HepG2 (cell line): ENCODE measurements around the gene TMEM95. TPM values are rescaled to one million over a fixed set of nuclear protein-coding genes. Genes with fewer than 3 reads are reported as not detected.

ENCODE experiments used
- ATAD3A ChIP-seq: sonication (generic); formaldehyde crosslinking; IDR thresholded peaks from 2 replicates; pipeline ENCODE4 v1.4.0; 2020; ENCODE audit warnings: missing genetic modification reagents
- CBX2 ChIP-seq, 2 experiments: fragments of 200-600 bp in 1 of 2; sonication (generic); formaldehyde crosslinking in 1 of 2; IDR thresholded peaks; 2 replicates each; pipeline versions ENCODE4 v1.7.0 to v1.8.1; 2018 to 2022; ENCODE audit warnings: low read depth in 2 of 2, low read length in 1 of 2, mild to moderate bottlenecking in 1 of 2, missing genetic modification reagents in 1 of 2
- CBX5 ChIP-seq: sonication (generic); formaldehyde crosslinking; IDR thresholded peaks from 2 replicates; pipeline ENCODE4 v1.4.0; 2020; ENCODE audit warnings: missing genetic modification reagents, borderline replicate concordance
- EP300 ChIP-seq, 3 experiments: sonication (generic) in 1 of 3; formaldehyde crosslinking in 1 of 3; IDR thresholded peaks; 2 replicates each; pipeline versions ENCODE4 v1.5.1 to v1.6.1; 2011 to 2020; ENCODE audit warnings: low read depth in 2 of 3, low read length in 2 of 3, borderline replicate concordance in 1 of 3, improper control_type of control experiment in 1 of 3, mild to moderate bottlenecking in 1 of 3, missing genetic modification reagents in 1 of 3, moderate library complexity in 1 of 3
- GLMP ChIP-seq: sonication (generic); formaldehyde crosslinking; IDR thresholded peaks from 2 replicates; pipeline ENCODE4 v1.9.0; 2021; ENCODE audit warnings: missing genetic modification reagents, mild to moderate bottlenecking, borderline replicate concordance
- HIVEP1 ChIP-seq: sonication (generic); formaldehyde crosslinking; IDR thresholded peaks from 2 replicates; pipeline ENCODE4 v1.4.0; 2020; ENCODE audit warnings: mild to moderate bottlenecking, missing genetic modification reagents
- MLLT10 ChIP-seq: sonication (generic); formaldehyde crosslinking; IDR thresholded peaks from 2 replicates; pipeline ENCODE4 v1.4.0; 2020; ENCODE audit warnings: missing genetic modification reagents
- MTA3 ChIP-seq: sonication (generic); formaldehyde crosslinking; IDR thresholded peaks from 2 replicates; pipeline ENCODE4 v1.4.0; 2020; ENCODE audit warnings: missing genetic modification reagents
- NR2F2 ChIP-seq: IDR thresholded peaks from 2 replicates; pipeline ENCODE4 v1.6.1; 2012; ENCODE audit warnings: low read depth, inconsistent platforms, borderline replicate concordance
- ONECUT2 ChIP-seq: sonication (generic); formaldehyde crosslinking; IDR thresholded peaks from 2 replicates; pipeline ENCODE4 v1.4.0; 2020; ENCODE audit warnings: missing genetic modification reagents
- RNF219 ChIP-seq: sonication (generic); formaldehyde crosslinking; IDR thresholded peaks from 2 replicates; pipeline ENCODE4 v1.5.0; 2020; ENCODE audit warnings: mild to moderate bottlenecking, missing genetic modification reagents
- SIN3B ChIP-seq: fragments of 150-350 bp; IDR thresholded peaks from 2 replicates; pipeline ENCODE4 v1.6.1; 2014; ENCODE audit warnings: low read length
- STAG1 ChIP-seq: sonication (generic); formaldehyde crosslinking; IDR thresholded peaks from 2 replicates; pipeline ENCODE4 v1.4.0; 2020; ENCODE audit warnings: missing genetic modification reagents
- U2AF2 ChIP-seq: fragments of 200-400 bp; formaldehyde crosslinking; IDR thresholded peaks from 2 replicates; pipeline ENCODE4 v1.6.1; 2017; ENCODE audit warnings: low read depth, mild to moderate bottlenecking, low read length
- ZBTB4 ChIP-seq: sonication (generic); formaldehyde crosslinking; IDR thresholded peaks from 2 replicates; pipeline ENCODE4 v1.4.0; 2020; ENCODE audit warnings: missing genetic modification reagents, mild to moderate bottlenecking, borderline replicate concordance
- ZC3H4 ChIP-seq: sonication (generic); formaldehyde crosslinking; IDR thresholded peaks from 2 replicates; pipeline ENCODE4 v1.4.0; 2020; ENCODE audit warnings: missing genetic modification reagents, borderline replicate concordance
- ZMYM3 ChIP-seq: sonication (generic); formaldehyde crosslinking; IDR thresholded peaks from 2 replicates; pipeline ENCODE4 v1.5.1; 2020; ENCODE audit warnings: mild to moderate bottlenecking, missing genetic modification reagents
- ZNF10 ChIP-seq: sonication (generic); formaldehyde crosslinking; IDR thresholded peaks from 2 replicates; pipeline ENCODE4 v1.4.0; 2020; ENCODE audit warnings: mild to moderate bottlenecking, low read depth, missing genetic modification reagents, borderline replicate concordance
- ZNF143 ChIP-seq: sonication (generic); formaldehyde crosslinking; IDR thresholded peaks from 2 replicates; pipeline ENCODE4 v1.4.0; 2020; ENCODE audit warnings: missing genetic modification reagents
- ZNF274 ChIP-seq: sonication (generic); formaldehyde crosslinking; IDR thresholded peaks from 2 replicates; pipeline ENCODE4 v1.5.1; 2020; ENCODE audit warnings: mild to moderate bottlenecking, missing genetic modification reagents
- ZNF296 ChIP-seq: sonication (generic); formaldehyde crosslinking; conservative IDR thresholded peaks from 2 replicates; pipeline ENCODE4 v1.5.0; 2020; ENCODE audit warnings: mild to moderate bottlenecking, missing genetic modification reagents
- ZNF34 ChIP-seq: sonication (generic); formaldehyde crosslinking; IDR thresholded peaks from 2 replicates; pipeline ENCODE4 v1.4.0; 2020; ENCODE audit warnings: mild to moderate bottlenecking, missing genetic modification reagents, borderline replicate concordance
- ZNF580 ChIP-seq: IDR thresholded peaks from 2 replicates; pipeline ENCODE4 v1.6.1; 2016; ENCODE audit warnings: low read depth, borderline replicate concordance
- ZNF713 ChIP-seq: sonication (generic); formaldehyde crosslinking; IDR thresholded peaks from 2 replicates; pipeline ENCODE4 v1.4.0; 2020; ENCODE audit warnings: mild to moderate bottlenecking, missing genetic modification reagents
- polyA plus RNA-seq, 8 experiments: library from polyadenylated mRNA; depleted of rRNA in 3 of 8; stranded (reverse) in 7 of 8; unstranded in 1 of 8; fragments of >200 nt; fragmentation: Illumina TruSeq in 4 of 8; extraction: Trizol in 4 of 8; gene quantifications; 2 replicates each; pipeline versions ENCODE4 v1.2.1 to v1.2.3, GENCODE V29; 2011 to 2016; ENCODE audit warnings: low read depth in 4 of 8, missing spikeins in 1 of 8, mixed read lengths in 1 of 8; ENCODE audit not compliant: insufficient read depth in 1 of 8
- total RNA-seq, 5 experiments: library from RNA; depleted of rRNA; stranded (reverse); fragments of >200 nt; fragmentation: Illumina TruSeq; extraction: Trizol; gene quantifications; 2 replicates each; pipeline ENCODE4 v1.2.3, GENCODE V29; 2016; ENCODE audit warnings: low read depth in 1 of 5

The TMEM95 gene
- total and polyA plus RNA-seq, 2 of the 13 experiments (the other 11 are each of a cell fraction or from before 2014, with no cell fraction given) = not detected

- TF ChIP-seq ZC3H4 (no peak), ZNF580 (CRISPR knock-in tag) (peak; percentile 79; the same call in 1 of the 2 replicates), CBX5 (CRISPR knock-in tag) (peak; percentile 73; the same call in 1 of the 2 replicates), ZNF34 (no peak), ZNF274 (CRISPR knock-in tag) (no peak), ZMYM3 (no peak; the same call in 1 of the 2 replicates), RNF219 (CRISPR knock-in tag) (no peak), U2AF2 (no peak), GLMP (CRISPR knock-in tag) (no peak), ATAD3A (no peak), HIVEP1 (CRISPR knock-in tag) (peak; percentile 52; the same call in 1 of the 2 replicates), CBX2 (IDR thresholded peaks at IDR 0.05; ENCODE audit: low read depth, low read length) (no peak), CBX2 (CRISPR knock-in tag; IDR thresholded peaks at IDR 0.05; ENCODE audit: low read depth) (no peak), EP300 (IDR thresholded peaks at IDR 0.05; ENCODE audit: low read depth in 2 of 2, low read length in 2 of 2) (no peak; a peak in 1 of 4 replicates), EP300 (CRISPR knock-in tag; IDR thresholded peaks at IDR 0.05; ENCODE audit: borderline replicate concordance) (no peak), SIN3B (no peak), MLLT10 (CRISPR knock-in tag) (no peak), ONECUT2 (CRISPR knock-in tag) (no peak), ZNF296 (CRISPR knock-in tag) (no peak), ZNF713 (CRISPR knock-in tag) (peak; percentile 91; the same call in 1 of the 2 replicates), ZNF143 (peak; percentile 69), STAG1 (CRISPR knock-in tag) (no peak), ZNF10 (CRISPR knock-in tag) (no peak), MTA3 (CRISPR knock-in tag) (no peak), NR2F2 (peak; percentile 75; the same call in 1 of the 2 replicates), ZBTB4 (no peak)
Measured at GRCh38 chr17:7329374-7329996, 25.5 kb upstream of the TMEM95 start (continued).
